DMS 273 (cell line): ENCODE results near the gene RTL1.

Experiments used
- DNase-seq: peaks from one replicate; lab custom pipeline; 2025; ENCODE audit not compliant: unreplicated experiment; lab: John Stamatoyannopoulos, UW

The RTL1 gene

DNA sequence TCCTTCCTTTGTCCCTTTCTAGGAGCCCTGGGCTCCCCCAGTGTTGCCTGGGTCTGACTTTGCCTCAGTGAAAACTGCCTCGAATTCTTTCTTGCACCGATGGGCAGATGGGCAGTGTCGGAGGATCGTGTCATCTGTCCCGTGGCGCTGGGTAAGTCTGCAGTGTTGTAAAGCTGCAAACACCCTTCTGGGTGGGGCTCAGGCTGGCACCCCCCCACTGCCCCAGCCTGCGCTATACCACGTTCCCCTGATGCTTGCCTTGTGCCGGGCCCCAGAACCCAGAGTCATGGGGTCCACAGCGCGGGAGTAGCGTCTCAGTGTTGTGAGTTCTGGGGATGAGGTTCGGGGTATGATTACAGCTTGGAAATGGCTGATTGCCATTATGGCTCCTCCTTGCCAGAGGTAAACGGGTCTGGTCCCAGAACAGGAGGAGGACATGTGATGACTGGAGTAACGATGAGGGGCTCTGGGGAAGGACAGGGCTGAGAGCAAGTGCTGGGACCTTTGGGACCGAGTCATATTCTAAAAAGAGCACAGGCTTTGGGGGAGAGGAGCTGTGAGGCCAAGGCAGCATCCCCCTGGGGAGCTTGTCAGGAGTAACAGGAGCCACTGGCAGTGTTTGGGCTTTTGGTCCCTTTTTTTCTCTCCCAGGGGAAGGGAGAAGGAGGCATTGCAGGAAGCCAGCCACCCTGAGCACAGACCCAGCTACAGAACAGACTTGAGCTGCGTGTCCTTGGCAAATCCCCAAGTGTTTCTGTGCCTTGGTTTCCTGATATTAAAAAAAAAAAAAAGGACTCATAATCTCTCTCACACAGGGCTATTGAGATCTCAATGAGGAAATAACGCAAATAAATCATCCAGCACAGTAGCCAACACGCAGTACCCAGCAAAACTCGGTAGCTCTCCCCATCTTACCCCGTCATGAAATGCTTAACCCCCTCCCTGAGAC lies 4.3 kb downstream of the RTL1 start:
- no peak for DNase-seq

GRCh38 chr14:100898465-100898864 lies 5.1 kb downstream of the RTL1 start:
- DNase-seq, result no peak

GRCh38 chr14:100896369-100897060 lies 7.0 kb downstream of the RTL1 start:
- DNase-seq, result no peak

- no peak for DNase-seq
Observed at GRCh38 chr14:100895411-100895810, 8.1 kb downstream of the RTL1 start.

DNA sequence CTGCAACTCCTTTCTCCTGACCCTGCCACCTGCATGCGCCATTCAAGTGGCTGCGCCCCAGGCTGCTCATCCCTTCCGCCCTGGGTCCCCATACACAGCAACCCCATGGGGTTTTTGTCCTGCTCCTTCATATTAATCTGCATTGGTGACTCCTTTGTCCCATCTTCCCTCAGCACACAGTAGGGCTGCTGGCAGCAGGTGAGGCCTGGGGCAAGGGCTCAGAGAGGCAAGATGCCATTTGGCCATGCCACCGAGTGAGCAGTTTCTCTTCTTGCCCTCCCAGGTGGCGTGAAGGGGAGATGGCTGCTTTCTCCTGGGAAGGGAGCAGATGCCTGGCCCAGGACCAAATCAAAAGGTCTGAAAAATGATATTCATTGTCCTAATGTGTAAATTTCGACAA lies 9.1 kb downstream of the RTL1 start:
- DNase-seq, result no peak

DNA sequence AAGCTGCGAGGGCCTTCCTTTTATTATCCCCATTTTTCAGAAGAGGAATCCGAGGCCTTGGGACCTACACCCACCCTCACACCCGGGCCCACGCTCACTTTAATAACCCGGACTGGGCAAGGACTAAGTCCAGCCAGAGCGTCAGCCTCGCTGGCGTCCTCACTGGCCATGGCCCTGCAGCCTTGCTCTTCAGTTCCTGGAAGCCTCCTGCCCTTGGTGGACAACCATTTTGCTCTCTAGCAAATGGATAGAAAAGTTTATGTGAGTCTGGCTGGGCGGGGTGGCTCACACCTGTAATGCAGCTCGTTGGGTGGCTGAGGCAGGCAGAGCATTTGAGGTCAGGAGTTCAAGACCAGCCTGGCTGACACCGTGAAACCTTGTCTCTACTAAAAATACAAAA lies 9.8 kb downstream of the RTL1 start:
- DNase-seq, result no peak

- DNase-seq, result no peak
Observed at GRCh38 chr14:100893228-100893601, 10.3 kb downstream of the RTL1 start.

- no peak for DNase-seq
Observed at GRCh38 chr14:100892496-100893227, 10.9 kb downstream of the RTL1 start.

DNA sequence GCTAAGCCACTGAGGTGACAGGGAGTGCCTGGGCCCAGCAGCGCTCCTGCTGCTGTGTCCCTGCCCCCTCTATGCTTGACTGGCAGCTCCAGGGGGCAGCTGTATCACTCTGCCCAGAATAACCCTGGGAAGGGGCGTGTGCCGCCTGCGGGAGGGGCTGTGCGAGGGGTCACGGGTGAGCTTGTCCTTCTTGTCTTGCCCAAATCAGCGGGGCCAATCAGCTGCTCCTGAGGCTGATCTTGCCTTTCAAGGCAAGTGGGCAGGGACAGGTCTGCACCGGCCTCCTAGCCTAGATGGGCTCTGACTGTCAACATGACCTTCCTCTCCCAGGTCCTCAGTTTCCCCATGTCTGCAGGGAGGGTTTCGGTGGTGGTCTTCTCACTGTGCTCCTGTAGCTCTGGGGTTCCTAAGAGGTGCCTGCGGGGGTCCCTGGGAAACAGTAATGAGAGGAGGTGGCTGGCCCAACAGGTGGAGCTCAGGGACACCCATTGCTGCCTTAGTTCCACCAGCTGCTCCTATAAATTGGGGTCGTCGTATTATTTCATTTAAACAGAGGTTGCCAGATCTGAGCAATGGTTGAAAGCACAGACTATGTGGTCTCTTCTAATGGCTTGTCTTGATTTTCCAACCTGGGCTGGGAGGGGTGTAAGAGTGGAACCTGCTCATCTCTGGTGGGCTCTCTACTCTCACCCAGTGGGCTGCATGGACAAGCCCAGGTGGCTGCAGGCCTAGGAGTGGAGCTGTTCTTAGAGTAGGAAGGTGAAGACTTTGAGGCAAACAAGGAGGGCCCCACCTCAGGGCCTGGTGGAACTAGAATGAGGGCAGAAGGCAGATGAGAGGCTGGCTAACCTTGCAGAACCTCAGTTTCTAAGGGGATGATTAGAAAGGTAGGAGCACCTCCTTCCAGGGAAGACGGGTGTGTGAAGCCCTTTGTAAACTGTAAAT lies 11.7 kb downstream of the RTL1 start:
- DNase-seq, result no peak

GRCh38 chr14:100891051-100891450 lies 12.5 kb downstream of the RTL1 start:
- no peak for DNase-seq

DNA sequence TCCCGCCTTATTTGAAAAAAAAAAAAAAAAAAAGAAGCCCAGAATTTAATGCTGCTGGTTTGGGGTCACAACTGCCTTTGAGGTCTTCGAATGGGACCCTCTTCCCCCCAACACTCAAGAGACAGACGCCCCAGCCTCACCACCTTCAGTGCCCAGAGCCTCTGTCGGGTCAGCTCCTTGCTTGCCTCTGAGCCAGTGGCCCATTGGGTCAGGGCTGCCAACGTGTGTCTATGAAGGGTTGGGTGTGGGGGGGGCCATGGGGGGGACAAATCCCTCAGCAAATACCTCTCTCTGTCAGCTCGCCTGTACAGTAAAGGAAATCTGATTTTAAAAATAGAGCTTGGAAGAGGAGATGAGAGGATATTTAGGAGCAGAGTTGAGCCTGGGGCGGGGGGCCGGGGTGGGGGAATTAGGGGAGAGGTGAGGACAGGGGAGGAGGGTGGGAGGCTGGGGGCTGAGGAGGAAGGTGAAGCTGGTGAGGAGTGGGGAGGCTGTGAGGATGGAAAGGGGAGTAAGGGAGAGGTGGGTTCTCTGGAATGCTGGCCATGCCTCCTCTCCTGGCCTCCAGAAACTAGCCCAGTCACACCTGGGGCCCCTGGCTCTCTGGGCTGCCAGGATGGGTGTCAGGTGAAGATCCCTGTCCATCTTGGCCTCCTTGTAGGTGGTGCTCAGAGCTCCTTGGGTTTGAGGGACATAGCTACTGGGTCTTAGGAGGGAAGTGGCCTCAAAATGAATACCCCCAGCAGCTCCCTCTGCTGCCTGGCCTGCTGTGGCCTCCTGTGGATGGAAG lies 13.3 kb downstream of the RTL1 start:
- DNase-seq, result no peak

GRCh38 chr14:100889641-100890040 lies 13.9 kb downstream of the RTL1 start:
- DNase-seq, result no peak

GRCh38 chr14:100888789-100889315 lies 14.7 kb downstream of the RTL1 start:
- DNase-seq, result no peak

GRCh38 chr14:100887728-100888335 lies 15.7 kb downstream of the RTL1 start:
- no peak for DNase-seq

DNA sequence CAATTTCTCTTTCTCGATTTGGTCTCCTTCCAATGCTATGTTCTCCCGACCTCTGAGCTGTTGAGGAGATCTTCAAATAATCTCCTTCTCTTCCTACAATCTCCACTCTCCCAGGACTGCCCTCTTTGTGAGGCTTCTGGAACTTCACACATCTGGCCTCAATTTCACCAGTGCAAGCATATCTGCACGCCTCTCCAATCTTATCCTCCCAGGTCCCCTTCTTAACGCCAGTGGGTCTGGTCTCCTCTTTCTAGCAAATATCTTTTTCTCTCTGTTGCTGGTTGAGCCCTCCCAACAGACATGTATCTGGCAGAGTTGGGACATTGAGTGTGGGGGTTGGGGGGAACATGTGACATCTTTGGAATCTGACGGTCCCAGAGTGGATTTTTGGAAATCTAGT lies 17.9 kb downstream of the RTL1 start:
- no peak for DNase-seq

DNA sequence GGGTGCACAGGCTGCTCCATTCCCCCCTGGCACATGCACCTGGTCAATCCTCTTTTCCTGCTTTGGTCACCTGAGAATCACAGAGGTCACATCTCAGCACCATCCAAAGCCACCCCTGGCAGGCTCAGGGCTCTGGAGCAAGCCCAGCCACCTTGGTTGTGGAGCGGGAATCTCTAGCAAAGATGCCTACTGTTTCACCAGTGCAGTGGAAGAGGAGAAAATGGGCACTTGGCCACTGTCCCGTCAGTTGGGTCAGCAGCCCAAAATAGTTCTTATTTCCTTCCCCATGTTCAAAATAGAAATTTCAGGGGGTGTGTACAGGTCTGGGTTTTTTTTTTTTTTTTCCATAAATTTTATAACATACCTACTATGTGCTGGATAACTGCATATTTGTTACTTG lies 18.3 kb downstream of the RTL1 start:
- no peak for DNase-seq

DNA sequence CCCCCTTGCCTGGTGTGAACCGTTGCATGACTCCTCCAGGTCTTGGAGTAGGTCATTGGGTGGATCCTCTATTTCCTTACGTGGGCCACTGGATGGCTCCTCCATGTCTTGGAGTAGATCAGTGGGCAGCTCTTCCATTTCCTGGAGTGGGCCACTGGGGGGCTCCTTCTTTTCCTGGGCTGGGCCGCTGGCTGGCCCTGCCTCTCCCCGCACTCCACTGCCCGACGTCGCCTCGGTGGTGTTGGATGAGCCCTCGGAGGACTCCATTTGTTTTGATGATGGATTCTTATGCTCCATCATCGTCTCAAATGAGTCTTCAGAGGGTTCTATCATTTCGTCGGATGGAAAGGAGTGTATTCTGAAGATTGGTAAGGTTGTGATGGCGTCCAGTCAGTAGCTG lies 19.1 kb downstream of the RTL1 start:
- no peak for DNase-seq

DNA sequence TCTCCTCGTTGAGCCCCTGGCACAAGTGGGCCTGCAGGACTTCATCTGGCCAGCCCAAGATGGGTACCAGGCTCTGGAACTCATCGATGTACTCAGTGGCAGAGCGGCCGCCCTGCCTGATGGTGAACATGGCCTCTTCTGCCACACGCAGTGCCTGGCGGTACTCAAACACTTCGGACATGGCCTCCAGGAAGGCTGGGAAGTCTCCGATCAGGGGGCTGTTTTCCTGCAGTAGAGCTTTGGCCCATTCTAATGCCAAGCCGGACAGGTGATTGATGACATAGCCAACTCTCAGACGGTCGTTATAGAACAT lies 19.8 kb downstream of the RTL1 start:
- DNase-seq, result no peak
